Breast epithelium (tissue), 4 donors: ENCODE data around the gene NUDT19. TPM values are rescaled to one million over a fixed set of nuclear protein-coding genes. Genes with fewer than 3 reads are reported as not detected.

Experiments used
- DNase-seq, 2 donors: peaks; one replicate each; pipeline ENCODE4 v3.0.0-alpha.2; 2019; ENCODE audit warnings: low spot score in 2 of 2
- H3K27ac ChIP-seq, 2 donors: fragments of 200-600 bp; sonication (generic) in 1 of 2; one replicate each; pipeline ENCODE4 v1.5.1; 2016 to 2019; ENCODE audit warnings: mild to moderate bottlenecking in 1 of 2
- H3K27me3 ChIP-seq, 2 donors: fragments of 200-600 bp; sonication (generic) in 1 of 2; one replicate each; pipeline versions ENCODE4 v1.5.1 to v1.6.0; 2017 to 2019; ENCODE audit warnings: control low read depth in 1 of 2, mild to moderate bottlenecking in 1 of 2
- H3K36me3 ChIP-seq: fragments of 200-600 bp; one replicate; pipeline ENCODE4 v1.5.1; 2019
- H3K4me1 ChIP-seq, 2 donors: fragments of 200-600 bp; sonication (generic); one replicate each; pipeline ENCODE4 v1.5.1; 2016 to 2019; ENCODE audit warnings: control low read depth in 1 of 2
- H3K4me3 ChIP-seq, 3 donors: fragments of 200-600 bp; sonication (generic); 1 replicate in 2 of 3; 2 replicates in 1 of 3; pipeline ENCODE4 v1.5.1; 2016 to 2019; ENCODE audit warnings: mild to moderate bottlenecking in 3 of 3, moderate library complexity in 2 of 3
- H3K9me3 ChIP-seq, 2 donors: fragments of 200-600 bp; sonication (generic) in 1 of 2; one replicate each; pipeline ENCODE4 v1.5.1; 2016 to 2019; ENCODE audit warnings: control low read depth in 1 of 2
- CTCF ChIP-seq, 3 donors: fragments of 450-650 bp; IDR thresholded peaks; one replicate each; pipeline ENCODE4 v1.5.1; 2016 to 2017; ENCODE audit warnings: antibody characterized with exemption in 3 of 3, mild to moderate bottlenecking in 3 of 3, moderate library complexity in 3 of 3
- POLR2A ChIP-seq: fragments of 450-650 bp; IDR thresholded peaks from one replicate; pipeline ENCODE4 v1.6.1; 2016; ENCODE audit warnings: antibody characterized with exemption, mild to moderate bottlenecking, moderate library complexity
- POLR2AphosphoS5 ChIP-seq, 3 donors: sonication (generic); formaldehyde crosslinking; IDR thresholded peaks; one replicate each; pipeline ENCODE4 v1.6.1; 2017; ENCODE audit warnings: antibody characterized with exemption in 3 of 3
- intact Hi-C: fragments of 100-400 bp; cut with DNase I; formaldehyde crosslinking; loops from one replicate; pipeline ENCODE4 v1.15.1; 2023; ENCODE audit warnings: low total_unique reads
- total RNA-seq, 3 donors: library from RNA; depleted of rRNA; stranded (reverse); fragments of >200 nt; gene quantifications; one replicate each; pipeline ENCODE4 v1.1.0, GENCODE V29; 2016

The NUDT19 gene
- total RNA-seq, result 1 to 10 TPM; 7.2 to 9.5 (median 8.0) TPM

GRCh38 chr19:32691291-32691951 lies at the start of gene NUDT19:
Gene NUDT19 (plus strand): TSS chr19:32691821. CDS start chr19:32691961, 140 bp downstream.
- H3K4me1 ChIP-seq, result peaks cover 0 to 5% of the 10 kb centered on the region in 2 donors

GRCh38 chr19:32642771-32643170 lies 48.9 kb upstream of the NUDT19 start:
- TF ChIP-seq POLR2A (no peak), POLR2AphosphoS5 (IDR thresholded peaks at IDR 0.05) (no peak), CTCF (IDR thresholded peaks at IDR 0.05) (no peak)
- Histone ChIP-seq H3K4me3 (no peak overlapping the region), H3K27ac (no peak overlapping the region), H3K9me3 (no peaks in the 10 kb centered on the region), H3K27me3 (no peaks in the 10 kb centered on the region), H3K36me3 (peaks cover 20% of the 10 kb centered on the region), H3K4me1 (no peaks in the 10 kb centered on the region)
- intact Hi-C loops, result no loop called here
- no peak for DNase-seq

More at GRCh38 chr19:32691291-32691951, at the start of gene NUDT19:
- intact Hi-C loops, result no loop called here
- no peaks in the 10 kb centered on the region for H3K27me3 ChIP-seq
- H3K9me3 ChIP-seq, result no peaks in the 10 kb centered on the region
- no peaks in the 10 kb centered on the region for H3K36me3 ChIP-seq
- peak within 1 kb of the TSS; percentile 64 to 97 (median 78) for H3K4me3 ChIP-seq
- TF ChIP-seq POLR2A (no peak), POLR2AphosphoS5 (IDR thresholded peaks at IDR 0.05) (peak in 1 of 3 donors; percentile 11)
- peak; percentile 73 to 86 for DNase-seq
- H3K27ac ChIP-seq, result peak within 1 kb of the TSS; percentile 79 to 93

GRCh38 chr19:32646556-32646955 lies 45.1 kb upstream of the NUDT19 start:
- Histone ChIP-seq H3K4me1 (no peaks in the 10 kb centered on the region), H3K9me3 (no peaks in the 10 kb centered on the region), H3K27ac (no peak overlapping the region), H3K27me3 (no peaks in the 10 kb centered on the region), H3K36me3 (peaks cover 16% of the 10 kb centered on the region), H3K4me3 (no peak overlapping the region)
- DNase-seq, result no peak
- TF ChIP-seq POLR2A, result no peak
- no peak for TF ChIP-seq CTCF (IDR thresholded peaks at IDR 0.05)
- no peak for TF ChIP-seq POLR2AphosphoS5 (IDR thresholded peaks at IDR 0.05)
- intact Hi-C loops, result no loop called here

GRCh38 chr19:32647361-32647760 lies 44.3 kb upstream of the NUDT19 start:
- TF ChIP-seq POLR2AphosphoS5 (IDR thresholded peaks at IDR 0.05) (no peak), CTCF (IDR thresholded peaks at IDR 0.05) (no peak), POLR2A (no peak)
- Histone ChIP-seq H3K4me3 (no peak overlapping the region), H3K27me3 (no peaks in the 10 kb centered on the region), H3K9me3 (no peaks in the 10 kb centered on the region), H3K36me3 (peaks cover 16% of the 10 kb centered on the region), H3K4me1 (no peaks in the 10 kb centered on the region), H3K27ac (no peak overlapping the region)
- no peak for DNase-seq
- intact Hi-C loops, result no loop called here

- peaks cover 0 to 10% of the 10 kb centered on the region in 2 donors for H3K4me1 ChIP-seq
- no peaks in the 10 kb centered on the region for H3K27me3 ChIP-seq
- TF ChIP-seq POLR2AphosphoS5 (IDR thresholded peaks at IDR 0.05) (no peak), POLR2A (no peak), CTCF (IDR thresholded peaks at IDR 0.05) (no peak)
- no peaks in the 10 kb centered on the region for H3K9me3 ChIP-seq
- no peak overlapping the region for H3K4me3 ChIP-seq
- H3K27ac ChIP-seq, result no peak overlapping the region
- no peak for DNase-seq
- no peaks in the 10 kb centered on the region for H3K36me3 ChIP-seq
- intact Hi-C loops, result no loop called here
These were observed 41.9 kb upstream of the NUDT19 start for GRCh38 chr19:32649751-32650150.
